RWPE1 (cell line): ENCODE measurements around the gene TRERF1.
"Not testable (repeated sequence)": the region's sequence is repeated elsewhere in the genome, so short reads cannot be mapped to it uniquely, and the experiment has no call there.

Experiments
- CTCF ChIA-PET: fragments of 350-600 bp; sonication (Branson Sonifier 250); formaldehyde crosslinking; extraction: SDS; loops from one replicate; lab custom pipeline; 2021; lab: Yijun Ruan, JAX
- POLR2A ChIA-PET: fragments of 400-600 bp; formaldehyde crosslinking; extraction: SDS; loops from one replicate; lab custom pipeline; 2020; ENCODE audit warnings: antibody characterized with exemption; ENCODE audit not compliant: low non-redundant PET; lab: Yijun Ruan, JAX
- DNase-seq: peaks from one replicate; pipeline ENCODE4 v3.0.0; 2012; ENCODE audit warnings: low spot score
- H3K27ac ChIP-seq: fragments of 450-650 bp; 2 replicates; pipeline ENCODE4 v1.5.1; 2017
- TF ChIP-seq, protein P1 (sequence below): fragments of 450-650 bp; conservative IDR thresholded peaks from 2 replicates; pipeline ENCODE4 v1.5.1; 2017; ENCODE audit warnings: low read depth, mild to moderate bottlenecking

TRERF1 gene

DNA sequence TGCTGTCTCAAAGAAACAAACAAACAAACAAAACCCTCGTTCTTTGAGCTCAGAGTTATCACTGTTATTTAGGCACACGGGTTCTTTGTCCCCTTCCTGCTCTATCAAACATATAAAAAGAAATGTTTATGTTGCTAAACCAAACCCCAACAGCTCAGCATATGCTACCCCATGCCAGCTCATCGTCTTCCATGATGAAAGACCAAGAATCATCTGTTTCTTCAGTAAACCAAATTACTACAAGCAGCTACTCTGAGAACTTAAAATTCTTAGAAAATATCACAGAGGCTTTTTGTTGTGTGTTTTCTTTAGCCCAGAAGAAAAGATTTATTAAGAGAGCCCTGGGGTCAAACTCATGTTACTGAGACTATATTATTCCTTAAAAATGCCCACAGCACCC lies 4.7 kb downstream of the TRERF1 start:
- CTCF ChIA-PET = interaction anchor here (0.5 to 0.6 kb wide), 2 partner anchors 136 to 152 kb away, joined by 3 to 5 read pairs; no protein-coding TSS in a partner anchor
- POLR2A ChIA-PET = no interaction called here

DNA sequence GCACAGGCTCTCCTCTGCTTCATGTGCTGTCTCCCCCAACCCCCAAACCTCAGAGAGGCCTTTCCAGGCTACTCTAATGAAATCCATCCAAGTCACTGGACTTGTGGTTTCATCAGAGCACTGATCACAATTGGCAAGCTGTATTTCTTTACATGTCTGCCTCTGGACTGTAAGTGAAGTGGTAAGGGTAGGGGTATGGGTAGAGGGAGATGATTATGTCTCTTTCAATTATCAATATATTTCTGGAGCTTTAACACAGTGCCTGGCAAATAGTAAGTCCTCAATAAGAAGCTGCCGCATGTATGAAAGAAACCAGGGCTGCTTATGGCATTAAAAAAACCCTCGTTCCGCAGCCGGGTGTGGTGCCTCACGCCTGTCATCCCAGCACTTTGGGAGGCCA lies 5.4 kb downstream of the TRERF1 start:
- ChIA-PET CTCF (no interaction called here), POLR2A (no interaction called here)
- no peak overlapping the region for H3K27ac ChIP-seq
- TF ChIP-seq, protein P1, sequence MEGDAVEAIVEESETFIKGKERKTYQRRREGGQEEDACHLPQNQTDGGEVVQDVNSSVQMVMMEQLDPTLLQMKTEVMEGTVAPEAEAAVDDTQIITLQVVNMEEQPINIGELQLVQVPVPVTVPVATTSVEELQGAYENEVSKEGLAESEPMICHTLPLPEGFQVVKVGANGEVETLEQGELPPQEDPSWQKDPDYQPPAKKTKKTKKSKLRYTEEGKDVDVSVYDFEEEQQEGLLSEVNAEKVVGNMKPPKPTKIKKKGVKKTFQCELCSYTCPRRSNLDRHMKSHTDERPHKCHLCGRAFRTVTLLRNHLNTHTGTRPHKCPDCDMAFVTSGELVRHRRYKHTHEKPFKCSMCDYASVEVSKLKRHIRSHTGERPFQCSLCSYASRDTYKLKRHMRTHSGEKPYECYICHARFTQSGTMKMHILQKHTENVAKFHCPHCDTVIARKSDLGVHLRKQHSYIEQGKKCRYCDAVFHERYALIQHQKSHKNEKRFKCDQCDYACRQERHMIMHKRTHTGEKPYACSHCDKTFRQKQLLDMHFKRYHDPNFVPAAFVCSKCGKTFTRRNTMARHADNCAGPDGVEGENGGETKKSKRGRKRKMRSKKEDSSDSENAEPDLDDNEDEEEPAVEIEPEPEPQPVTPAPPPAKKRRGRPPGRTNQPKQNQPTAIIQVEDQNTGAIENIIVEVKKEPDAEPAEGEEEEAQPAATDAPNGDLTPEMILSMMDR = no peak
- DNase-seq = no peak

More for the DNA sequence above, 4.7 kb downstream of the TRERF1 start:
- H3K27ac ChIP-seq = no peak overlapping the region
- TF ChIP-seq, protein P1 = no peak
- no peak for DNase-seq

DNA sequence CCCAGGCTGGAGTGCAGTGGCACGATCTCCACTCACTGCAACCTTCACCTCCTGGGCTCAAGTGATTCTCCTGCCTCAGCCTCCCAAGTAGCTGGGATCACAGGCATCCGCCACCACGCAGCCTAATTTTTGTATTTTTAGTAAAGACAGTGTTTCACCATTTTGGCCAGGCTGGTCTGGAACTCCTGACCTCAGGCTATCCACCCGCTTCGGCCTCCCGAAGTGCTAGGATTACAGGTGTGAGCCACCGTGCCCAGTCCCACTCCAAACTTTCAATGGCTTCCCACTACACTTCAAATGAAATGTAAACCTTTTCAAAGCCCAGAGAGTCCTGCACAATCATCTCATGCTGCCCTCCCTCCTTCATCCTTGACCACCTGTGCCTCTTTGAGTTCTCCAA lies 5.8 kb downstream of the TRERF1 start:
- DNase-seq, CTCF ChIA-PET, POLR2A ChIA-PET: not testable (repeated sequence)
- H3K27ac ChIP-seq = 0 out of 2 replicates have a peak overlapping the region, but pooled peaks have one; percentile 3

DNA sequence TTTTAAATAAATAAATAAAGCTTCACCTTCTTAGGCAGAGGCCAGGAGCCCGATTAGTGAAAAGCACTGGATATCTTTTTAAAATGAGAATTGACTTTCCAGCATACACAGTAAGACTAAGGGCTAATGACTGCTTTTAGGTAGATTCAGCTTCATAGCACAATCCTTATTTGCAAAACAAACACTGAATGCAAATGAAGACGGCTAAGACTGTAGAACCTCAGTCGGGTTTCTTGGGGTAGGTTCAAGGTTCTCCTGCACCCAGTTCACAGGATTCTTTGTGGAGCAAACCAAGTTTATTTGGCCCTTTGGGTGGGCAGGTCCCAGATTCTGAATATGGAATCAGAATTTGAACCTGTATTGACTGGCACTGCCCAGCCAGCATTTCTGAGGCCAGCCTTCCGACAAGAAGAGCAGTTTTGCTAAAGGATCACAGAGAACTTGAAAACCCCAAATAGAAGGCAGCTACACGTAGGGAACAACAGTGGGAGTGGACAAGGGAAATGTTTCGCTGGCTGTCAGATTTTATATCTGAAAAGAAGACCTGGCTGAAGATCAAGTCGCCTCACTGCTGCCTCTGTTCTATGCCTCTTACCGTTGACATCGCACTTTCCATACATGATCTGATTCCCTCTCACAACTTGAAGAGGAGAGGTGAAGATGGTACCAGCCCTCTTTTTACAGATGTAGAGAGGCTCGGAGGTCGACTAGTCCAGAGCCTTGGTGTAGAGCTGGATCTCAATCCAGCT lies 8.2 kb downstream of the TRERF1 start:
- CTCF ChIA-PET = interaction anchor here (1.0 kb wide), 2 partner anchors 29 to 30 kb away, joined by 3 to 4 read pairs; no protein-coding TSS in a partner anchor
- DNase-seq = no peak
- POLR2A ChIA-PET = no interaction called here
- TF ChIP-seq, protein P1 = no peak
- H3K27ac ChIP-seq = no peak overlapping the region

DNA sequence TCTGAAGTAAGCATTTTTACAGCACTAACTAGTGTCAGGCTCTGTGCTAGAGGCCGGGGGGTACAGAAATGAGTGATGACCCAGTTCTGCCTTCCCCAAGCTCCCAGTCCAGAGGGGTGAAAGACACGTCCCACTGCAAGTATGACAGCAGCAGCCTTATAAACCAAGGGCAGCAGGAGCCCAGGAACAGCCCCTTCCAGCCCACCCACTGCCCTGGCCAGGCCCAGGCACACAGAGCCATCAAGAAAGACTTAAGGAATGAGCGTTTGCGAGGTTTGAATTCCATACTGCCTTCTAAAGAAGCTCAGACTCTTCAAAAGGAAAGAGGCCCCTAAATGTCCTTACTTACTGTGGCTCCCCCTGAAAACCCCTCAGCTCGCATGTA lies 10.0 kb downstream of the TRERF1 start:
- no peak for DNase-seq

DNA sequence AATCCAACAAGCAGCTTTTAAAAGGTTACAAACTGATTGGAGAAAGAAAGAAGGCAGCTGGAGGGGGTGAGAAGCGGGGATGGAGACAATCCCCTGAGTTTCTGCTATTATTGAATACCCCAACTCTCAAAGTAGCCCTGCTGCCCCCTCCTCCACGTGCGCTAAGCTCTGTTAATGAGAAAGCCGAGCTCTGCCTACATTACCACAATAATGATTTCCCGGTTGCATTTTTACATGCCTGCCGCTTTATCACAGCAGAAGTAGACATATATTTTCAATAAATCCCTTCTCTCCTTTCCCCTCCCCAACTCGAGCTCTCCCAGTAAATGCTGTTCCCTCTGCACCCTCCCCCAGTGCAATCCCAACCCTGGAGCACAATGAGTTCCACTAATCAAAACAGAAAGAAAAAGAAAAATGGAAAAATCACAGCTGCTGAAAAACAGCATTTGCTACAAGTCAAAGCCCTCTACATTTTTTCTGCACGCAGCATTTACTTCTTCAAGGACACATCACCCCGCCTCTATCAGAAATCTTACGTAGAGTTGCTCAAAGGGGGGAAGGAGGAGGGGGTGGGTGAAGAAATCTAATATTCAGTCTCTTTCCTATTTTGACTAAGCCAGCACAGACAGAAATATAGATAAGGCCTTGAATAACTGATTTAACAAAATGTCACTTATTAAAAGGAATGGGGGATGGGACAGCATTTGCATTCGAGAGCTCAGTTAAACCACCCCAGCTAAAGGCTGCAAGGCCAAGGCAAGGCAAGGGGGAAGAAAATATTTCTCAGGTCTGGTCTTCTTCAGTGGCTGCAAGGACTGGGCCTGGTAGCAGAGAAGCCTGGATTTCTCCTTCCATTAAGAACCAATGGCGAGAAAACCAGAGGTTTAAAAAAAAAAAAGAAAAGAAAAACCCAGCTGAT lies 10.7 kb downstream of the TRERF1 start:
- CTCF ChIA-PET = interaction anchor here (0.6 kb wide), 2 partner anchors 14 to 38 kb away, joined by 3 to 4 read pairs; no protein-coding TSS in a partner anchor
- POLR2A ChIA-PET = interaction anchor here (0.6 kb wide), 1 partner anchor 12 kb away, joined by 3 read pairs; no protein-coding TSS in a partner anchor
- peak overlapping the region; percentile 41 for H3K27ac ChIP-seq
- TF ChIP-seq, protein P1 = no peak
- DNase-seq = no peak

More for the DNA sequence above, 10.0 kb downstream of the TRERF1 start:
- peak overlapping the region; percentile 41 for H3K27ac ChIP-seq
- CTCF ChIA-PET = interaction anchor here (0.6 kb wide), 3 partner anchors 14 to 52 kb away, joined by 3 to 4 read pairs (median 3); no protein-coding TSS in a partner anchor
- POLR2A ChIA-PET = interaction anchor here (0.6 kb wide), 1 partner anchor 11 kb away, joined by 3 read pairs; no protein-coding TSS in a partner anchor
- TF ChIP-seq, protein P1 = no peak
